IMR-90 (cell line): ENCODE data around the gene S100A3. TPM values are rescaled to one million over a fixed set of nuclear protein-coding genes. Genes with fewer than 3 reads are reported as not detected.

Experiments
- ATAC-seq: fragments of 200-7000 bp; cut with Tn5 transposase; 2 replicates; pipeline ENCODE4 v1.9.1; 2020; ENCODE audit warnings: low read depth, mild to moderate bottlenecking, moderate library complexity
- BruUV-seq: library from RNA; stranded (reverse); fragments of 400-500 nt; replicated peaks from 2 replicates; lab custom pipeline; 2021; lab: Mats Ljungman, UMichigan
- CTCF ChIA-PET: fragments of 300-600 bp; formaldehyde crosslinking; extraction: SDS; loops from one replicate; lab custom pipeline; 2021; ENCODE audit warnings: antibody characterized with exemption; lab: Yijun Ruan, JAX
- POLR2A ChIA-PET: fragments of 300-600 bp; sonication (Branson Sonifier 250); formaldehyde crosslinking; loops from one replicate; lab custom pipeline; 2022; ENCODE audit warnings: antibody characterized with exemption; ENCODE audit not compliant: unreplicated experiment; lab: Charles Lee
- DNase-seq: peaks from one replicate; pipeline ENCODE4 v3.0.0; 2013
- H2AFZ ChIP-seq: replicated peaks from 2 replicates; pipeline ENCODE3; 2013; ENCODE audit warnings: low read length, mild to moderate bottlenecking; ENCODE audit not compliant: poor library complexity
- H2AK5ac ChIP-seq: 2 replicates; pipeline ENCODE4 v1.6.1; 2013; ENCODE audit warnings: low read depth, low read length, inconsistent platforms
- H2AK9ac ChIP-seq: replicated peaks from 2 replicates; pipeline ENCODE3; 2013; ENCODE audit warnings: mild to moderate bottlenecking, low read depth, low read length, moderate library complexity; ENCODE audit not compliant: poor library complexity
- H2BK120ac ChIP-seq: 2 replicates; pipeline ENCODE4 v1.6.1; 2013; ENCODE audit warnings: low read depth, low read length, inconsistent platforms
- H2BK15ac ChIP-seq: 3 replicates; pipeline ENCODE4 v1.6.1; 2013; ENCODE audit warnings: low read depth, low read length, inconsistent platforms
- H2BK20ac ChIP-seq: 2 replicates; pipeline ENCODE4 v1.6.1; 2013; ENCODE audit warnings: low read depth, mild to moderate bottlenecking, inconsistent platforms, low read length, moderate library complexity
- H2BK5ac ChIP-seq: 2 replicates; pipeline ENCODE4 v1.6.1; 2013; ENCODE audit warnings: mild to moderate bottlenecking, low read depth, low read length, inconsistent platforms; ENCODE audit not compliant: poor library complexity, severe bottlenecking
- H3K14ac ChIP-seq: replicated peaks from 2 replicates; pipeline ENCODE4 v1.6.1; 2013; ENCODE audit warnings: low read depth, low read length, inconsistent platforms
- H3K18ac ChIP-seq: 2 replicates; pipeline ENCODE4 v1.6.1; 2013; ENCODE audit warnings: low read depth, low read length, control low read depth
- H3K23ac ChIP-seq: 2 replicates; pipeline ENCODE4 v1.6.1; 2013; ENCODE audit warnings: low read depth, low read length, inconsistent platforms
- H3K27ac ChIP-seq: 2 replicates; pipeline ENCODE4 v1.5.1; 2013; ENCODE audit warnings: mild to moderate bottlenecking, control low read depth, low read length; ENCODE audit not compliant: insufficient read depth
- H3K27me3 ChIP-seq: 2 replicates; pipeline ENCODE4 v1.6.1; 2013; ENCODE audit warnings: low read length; ENCODE audit not compliant: control insufficient read depth, insufficient read depth
- H3K36me3 ChIP-seq: 2 replicates; pipeline ENCODE4 v1.6.1; 2013; ENCODE audit warnings: low read length, mixed read lengths; ENCODE audit not compliant: control insufficient read depth, insufficient read depth
- H3K4ac ChIP-seq: 2 replicates; pipeline ENCODE4 v1.6.1; 2013; ENCODE audit warnings: low read depth, low read length, inconsistent platforms
- H3K4me1 ChIP-seq: 2 replicates; pipeline ENCODE4 v1.6.1; 2013; ENCODE audit warnings: low read length, mixed read lengths; ENCODE audit not compliant: control insufficient read depth, insufficient read depth
- H3K4me2 ChIP-seq: 2 replicates; pipeline ENCODE4 v1.6.1; 2013; ENCODE audit warnings: low read depth, mild to moderate bottlenecking, control low read depth, low read length, moderate library complexity
- H3K4me3 ChIP-seq: 2 replicates; pipeline ENCODE4 v1.5.1; 2013; ENCODE audit warnings: low read depth, mild to moderate bottlenecking, control low read depth, low read length, moderate library complexity; ENCODE audit not compliant: insufficient read depth
- H3K56ac ChIP-seq: 2 replicates; pipeline ENCODE4 v1.6.1; 2013; ENCODE audit warnings: low read length, inconsistent platforms; ENCODE audit not compliant: insufficient read depth; ENCODE audit errors: extremely low read depth
- H3K79me1 ChIP-seq, 2 experiments: 2 replicates each; pipeline ENCODE4 v1.6.1; 2013; ENCODE audit warnings: low read length in 2 of 2, inconsistent platforms in 1 of 2, low read depth in 1 of 2
- H3K9ac ChIP-seq: 2 replicates; pipeline ENCODE4 v1.6.1; 2013; ENCODE audit warnings: low read depth, low read length, control low read depth
- H3K9me1 ChIP-seq: 2 replicates; pipeline ENCODE4 v1.6.1; 2013; ENCODE audit warnings: low read length, inconsistent platforms; ENCODE audit not compliant: insufficient read depth
- H3K9me3 ChIP-seq: 2 replicates; pipeline ENCODE4 v1.6.1; 2013; ENCODE audit warnings: low read length; ENCODE audit not compliant: control insufficient read depth, insufficient read depth
- H4K20me1 ChIP-seq: 2 replicates; pipeline ENCODE4 v1.6.1; 2013; ENCODE audit warnings: low read length, inconsistent platforms; ENCODE audit not compliant: insufficient read depth
- H4K5ac ChIP-seq: 2 replicates; pipeline ENCODE4 v1.6.1; 2013; ENCODE audit warnings: mild to moderate bottlenecking, low read depth, low read length, control low read depth
- H4K8ac ChIP-seq, 2 experiments: 2 replicates each; pipeline ENCODE4 v1.6.1; 2013; ENCODE audit warnings: low read depth in 2 of 2, low read length in 2 of 2, control low read depth in 1 of 2, inconsistent platforms in 1 of 2
- H4K91ac ChIP-seq: 2 replicates; pipeline ENCODE4 v1.6.1; 2013; ENCODE audit warnings: low read depth, low read length, inconsistent platforms; ENCODE audit not compliant: insufficient read depth
- BHLHE40 ChIP-seq: fragments of 150-350 bp; IDR thresholded peaks from 2 replicates; pipeline ENCODE4 v1.6.1; 2016; ENCODE audit warnings: mild to moderate bottlenecking, low read depth, low read length
- CEBPB ChIP-seq: IDR thresholded peaks from 2 replicates; pipeline ENCODE4 v1.6.1; 2012; ENCODE audit warnings: low read depth, low read length, improper control_type of control experiment
- CHD1 ChIP-seq: IDR thresholded peaks from 2 replicates; pipeline ENCODE4 v1.6.1; 2012; ENCODE audit warnings: low read depth, low read length, improper control_type of control experiment
- FOS ChIP-seq: fragments of 150-350 bp; IDR thresholded peaks from 2 replicates; pipeline ENCODE4 v1.6.1; 2016; ENCODE audit warnings: low read depth, low read length
- MAFK ChIP-seq: IDR thresholded peaks from 2 replicates; pipeline ENCODE4 v1.6.1; 2012; ENCODE audit warnings: low read depth, low read length, improper control_type of control experiment
- MAZ ChIP-seq: IDR thresholded peaks from 2 replicates; pipeline ENCODE4 v1.6.1; 2012; ENCODE audit warnings: low read depth, mild to moderate bottlenecking, low read length, improper control_type of control experiment, moderate library complexity, borderline replicate concordance
- MXI1 ChIP-seq: IDR thresholded peaks from 2 replicates; pipeline ENCODE4 v1.6.1; 2012; ENCODE audit warnings: low read depth, mild to moderate bottlenecking, low read length, moderate library complexity, borderline replicate concordance
- NFE2L2 ChIP-seq: fragments of 150-350 bp; IDR thresholded peaks from 2 replicates; pipeline ENCODE4 v1.6.1; 2016; ENCODE audit warnings: low read depth, mild to moderate bottlenecking, low read length
- POLR2A ChIP-seq: IDR thresholded peaks from 2 replicates; pipeline ENCODE4 v1.6.1; 2012; ENCODE audit warnings: mild to moderate bottlenecking, low read depth, low read length
- RAD21 ChIP-seq: IDR thresholded peaks from 2 replicates; pipeline ENCODE4 v1.6.1; 2012; ENCODE audit warnings: low read length, improper control_type of control experiment
- RCOR1 ChIP-seq: IDR thresholded peaks from 2 replicates; pipeline ENCODE4 v1.6.1; 2012; ENCODE audit warnings: mild to moderate bottlenecking, low read length, improper control_type of control experiment; ENCODE audit not compliant: insufficient replicate concordance
- RFX5 ChIP-seq: IDR thresholded peaks from 2 replicates; pipeline ENCODE4 v1.8.0; 2012; ENCODE audit warnings: low read depth, mild to moderate bottlenecking, low read length, moderate library complexity
- SMC3 ChIP-seq: fragments of 150-350 bp; IDR thresholded peaks from 2 replicates; pipeline ENCODE4 v1.6.1; 2016; ENCODE audit warnings: low read depth, mild to moderate bottlenecking, antibody characterized with exemption, low read length, moderate library complexity
- WGBS, 2 experiments: methylation state at CpG; one replicate each; pipeline versions ENCODE4 v1.1.5 to v1.1.7; 2013; ENCODE audit warnings: missing lambda C conversion rate in 2 of 2; ENCODE audit not compliant: insufficient read length in 1 of 2; ENCODE audit errors: extremely low coverage in 2 of 2; 5-methylcytosine and 5-hydroxymethylcytosine counted together
- dilution Hi-C: fragments of 300-500 bp; cut with HindIII; formaldehyde crosslinking; loops from one replicate; pipeline ENCODE4 v1.14.3; 2018; ENCODE audit warnings: low sequenced_read_pairs; ENCODE audit not compliant: unreplicated experiment
- in situ Hi-C: fragments of 300-500 bp; cut with MboI; formaldehyde crosslinking; loops from 3 replicates; pipeline ENCODE4 v1.14.3; 2019; ENCODE audit warnings: low sequenced_read_pairs, inconsistent platforms, mixed read lengths
- intact Hi-C: fragments of 100-400 bp; cut with micrococcal nuclease; formaldehyde crosslinking; loops from 2 replicates; pipeline ENCODE4 v1.10.0; 2022
- polyA plus RNA-seq, 3 experiments: library from polyadenylated mRNA; depleted of rRNA; stranded (reverse); fragments of >200 nt; gene quantifications; 2 replicates each; pipeline ENCODE4 v1.2.3, GENCODE V29; 2012; ENCODE audit warnings: low replicate concordance in 1 of 3
- total RNA-seq: library from RNA; depleted of rRNA; stranded (reverse); fragments of >200 nt; gene quantifications from 2 replicates; pipeline ENCODE4 v1.2.3, GENCODE V29; 2012
- TF ChIP-seq, protein P1 (sequence below): fragments of 150-350 bp; IDR thresholded peaks from 2 replicates; pipeline ENCODE4 v1.6.1; 2017; ENCODE audit warnings: mild to moderate bottlenecking, antibody characterized with exemption, low read length, low read depth
- TF ChIP-seq, protein P2 (sequence below): conservative IDR thresholded peaks from 2 replicates; pipeline ENCODE4 v1.5.1; 2012; ENCODE audit warnings: mild to moderate bottlenecking, low read depth, low read length, improper control_type of control experiment

Gene S100A3
- total and polyA plus RNA-seq, 2 of the 4 experiments (the other 2 are of a cell fraction) = 2.9 to 4.5 TPM

DNA sequence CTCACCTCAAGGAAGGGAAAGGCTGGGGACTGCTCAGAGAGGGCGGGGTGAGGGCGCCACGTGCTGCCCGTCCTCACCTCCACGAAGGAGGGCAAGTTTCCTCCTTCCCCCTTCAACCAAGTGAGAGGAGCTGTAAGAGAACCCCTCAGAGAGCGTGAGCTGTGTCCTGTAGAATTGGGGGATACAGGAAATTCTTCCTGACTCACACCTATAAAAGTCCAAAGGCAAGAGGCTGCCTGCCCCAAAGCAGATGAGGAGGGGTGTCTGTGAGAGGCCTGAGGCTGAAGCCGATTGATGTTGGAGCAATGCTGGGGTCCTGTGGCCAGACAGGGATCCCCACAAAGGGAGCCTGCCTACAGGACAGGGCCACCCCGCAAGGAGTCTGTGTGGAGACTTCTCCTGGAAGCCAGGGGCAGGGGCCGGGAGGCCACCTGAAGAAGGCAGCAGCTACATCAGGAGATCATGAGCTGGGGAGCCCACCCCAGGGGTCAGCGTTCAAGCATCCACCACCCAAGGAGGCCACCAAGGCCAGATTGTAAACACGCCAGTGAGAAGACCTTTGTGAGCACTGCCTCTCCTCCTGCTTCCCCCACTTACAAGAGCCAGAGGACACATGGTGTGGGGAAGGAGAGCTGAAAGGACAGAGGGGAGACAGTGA is 41.0 kb downstream of the S100A3 start:
- in situ Hi-C loops = loop anchor here (5.0 kb wide), 1 partner anchor 239 kb away; no protein-coding TSS in a partner anchor
- TF ChIP-seq MAZ (no peak), SMC3 (no peak), POLR2A (no peak), BHLHE40 (no peak), RAD21 (no peak), CEBPB (no peak), RFX5 (no peak), FOS (no peak), MXI1 (no peak), NFE2L2 (no peak), RCOR1 (no peak), CHD1 (no peak), MAFK (no peak)
- TF ChIP-seq, protein P1, sequence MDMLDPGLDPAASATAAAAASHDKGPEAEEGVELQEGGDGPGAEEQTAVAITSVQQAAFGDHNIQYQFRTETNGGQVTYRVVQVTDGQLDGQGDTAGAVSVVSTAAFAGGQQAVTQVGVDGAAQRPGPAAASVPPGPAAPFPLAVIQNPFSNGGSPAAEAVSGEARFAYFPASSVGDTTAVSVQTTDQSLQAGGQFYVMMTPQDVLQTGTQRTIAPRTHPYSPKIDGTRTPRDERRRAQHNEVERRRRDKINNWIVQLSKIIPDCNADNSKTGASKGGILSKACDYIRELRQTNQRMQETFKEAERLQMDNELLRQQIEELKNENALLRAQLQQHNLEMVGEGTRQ = no peak
- TF ChIP-seq, protein P2, sequence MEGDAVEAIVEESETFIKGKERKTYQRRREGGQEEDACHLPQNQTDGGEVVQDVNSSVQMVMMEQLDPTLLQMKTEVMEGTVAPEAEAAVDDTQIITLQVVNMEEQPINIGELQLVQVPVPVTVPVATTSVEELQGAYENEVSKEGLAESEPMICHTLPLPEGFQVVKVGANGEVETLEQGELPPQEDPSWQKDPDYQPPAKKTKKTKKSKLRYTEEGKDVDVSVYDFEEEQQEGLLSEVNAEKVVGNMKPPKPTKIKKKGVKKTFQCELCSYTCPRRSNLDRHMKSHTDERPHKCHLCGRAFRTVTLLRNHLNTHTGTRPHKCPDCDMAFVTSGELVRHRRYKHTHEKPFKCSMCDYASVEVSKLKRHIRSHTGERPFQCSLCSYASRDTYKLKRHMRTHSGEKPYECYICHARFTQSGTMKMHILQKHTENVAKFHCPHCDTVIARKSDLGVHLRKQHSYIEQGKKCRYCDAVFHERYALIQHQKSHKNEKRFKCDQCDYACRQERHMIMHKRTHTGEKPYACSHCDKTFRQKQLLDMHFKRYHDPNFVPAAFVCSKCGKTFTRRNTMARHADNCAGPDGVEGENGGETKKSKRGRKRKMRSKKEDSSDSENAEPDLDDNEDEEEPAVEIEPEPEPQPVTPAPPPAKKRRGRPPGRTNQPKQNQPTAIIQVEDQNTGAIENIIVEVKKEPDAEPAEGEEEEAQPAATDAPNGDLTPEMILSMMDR = no peak

More for the DNA sequence above, 41.0 kb downstream of the S100A3 start:
- POLR2A ChIA-PET = no interaction called here
- Histone ChIP-seq H3K4ac (peak overlapping the region; percentile 86), H3K36me3 (no peaks in the 10 kb centered on the region), H3K9me3 (no peaks in the 10 kb centered on the region), H2BK5ac (peak overlapping the region; percentile 42), H2AK5ac (peak overlapping the region; percentile 96), H3K4me2 (no peak overlapping the region), H2AK9ac (peak overlapping the region; percentile 68), H3K4me3 (no peak overlapping the region), H2BK20ac (peak overlapping the region; percentile 56), H3K23ac (peak overlapping the region; percentile 10; the same call in 1 of the 2 replicates), H3K56ac (peak overlapping the region; percentile 33), H4K91ac (peak overlapping the region; percentile 58; the same call in 1 of the 2 replicates), H3K27ac (peak overlapping the region; percentile 57; the same call in 1 of the 2 replicates), H3K14ac (peak overlapping the region; percentile 11), H4K5ac (peak overlapping the region; percentile 34), H3K79me1 (peaks cover 0 to 4% of the 10 kb centered on the region in 2 experiments; a peak in 1 of 4 replicates), H2BK120ac (peak overlapping the region; percentile 85), H3K4me1 (peaks cover 23% of the 10 kb centered on the region), H2AFZ (peak overlapping the region; percentile 67), H3K27me3 (no peaks in the 10 kb centered on the region), H4K20me1 (no peaks in the 10 kb centered on the region), H4K8ac (peak overlapping the region; percentile 79 to 82), H3K9ac (no peak overlapping the region), H3K9me1 (peaks cover 12% of the 10 kb centered on the region), H3K18ac (peak overlapping the region; percentile 32; the same call in 1 of the 2 replicates), H2BK15ac (peak overlapping the region; percentile 65; the same call in 2 of the 3 replicates)
- DNase-seq = no peak
- BruUV-seq = no TSS peak
- no peak for ATAC-seq
- intact Hi-C loops (loop anchor here (10.0 kb wide), 1 partner anchor 477 kb away; the partner anchor contains the start of gene RAB13), dilution Hi-C loops (no loop called here)
- 100% methylated on average over 2 of the region's 11 CpGs; no CpG with 5 or more reads in 1 of the 2 experiments for WGBS, 2 experiments
- CTCF ChIA-PET = interaction anchor here (2.0 to 2.4 kb wide), 2 partner anchors 60 to 120 kb away, joined by 7 to 11 read pairs; partner anchors contain the start of genes S100A1 and S100A13
